ENCODE measurements around the gene CCNI. TPM values are rescaled to one million over a fixed set of nuclear protein-coding genes. Genes with fewer than 3 reads are reported as not detected.

The CCNI gene
- total and polyA plus RNA-seq, 3 donors from 2014 or later: 259 to 288 (median 261) TPM

DNA sequence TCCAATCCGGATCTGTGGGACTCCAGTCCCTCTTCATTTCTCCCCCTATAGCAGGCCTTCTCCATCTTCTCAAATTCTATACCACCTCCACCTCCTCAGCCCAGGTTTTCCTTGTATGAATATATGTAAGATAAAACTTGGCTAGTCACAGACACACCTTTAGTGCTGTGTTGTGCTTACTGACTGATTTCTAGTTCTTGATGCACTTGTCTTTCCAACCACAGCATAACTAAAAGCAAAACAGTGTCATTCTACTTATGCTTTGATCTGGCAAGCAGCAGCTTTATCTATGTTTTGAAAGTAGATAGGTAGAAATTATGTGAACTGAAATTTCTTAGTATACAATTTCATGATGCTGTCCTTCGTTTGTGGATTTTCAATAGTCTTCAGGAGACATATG is 47.5 kb downstream of the CCNI start:
- intact Hi-C loops (cut with DNase I; ENCODE audit: low total_unique reads): no loop called here
- no peaks in the 10 kb centered on the region for H3K27me3 ChIP-seq
- no peak overlapping the region for H3K27ac ChIP-seq
- no peaks in the 10 kb centered on the region for H3K9me3 ChIP-seq
- no peaks in the 10 kb centered on the region for H3K36me3 ChIP-seq (ENCODE audit: low read depth, missing control alignments)
- no peaks in the 10 kb centered on the region for H3K4me1 ChIP-seq
- no peak for DNase-seq
- no peak for TF ChIP-seq POLR2A (IDR thresholded peaks at IDR 0.05)
- TF ChIP-seq, protein P1, sequence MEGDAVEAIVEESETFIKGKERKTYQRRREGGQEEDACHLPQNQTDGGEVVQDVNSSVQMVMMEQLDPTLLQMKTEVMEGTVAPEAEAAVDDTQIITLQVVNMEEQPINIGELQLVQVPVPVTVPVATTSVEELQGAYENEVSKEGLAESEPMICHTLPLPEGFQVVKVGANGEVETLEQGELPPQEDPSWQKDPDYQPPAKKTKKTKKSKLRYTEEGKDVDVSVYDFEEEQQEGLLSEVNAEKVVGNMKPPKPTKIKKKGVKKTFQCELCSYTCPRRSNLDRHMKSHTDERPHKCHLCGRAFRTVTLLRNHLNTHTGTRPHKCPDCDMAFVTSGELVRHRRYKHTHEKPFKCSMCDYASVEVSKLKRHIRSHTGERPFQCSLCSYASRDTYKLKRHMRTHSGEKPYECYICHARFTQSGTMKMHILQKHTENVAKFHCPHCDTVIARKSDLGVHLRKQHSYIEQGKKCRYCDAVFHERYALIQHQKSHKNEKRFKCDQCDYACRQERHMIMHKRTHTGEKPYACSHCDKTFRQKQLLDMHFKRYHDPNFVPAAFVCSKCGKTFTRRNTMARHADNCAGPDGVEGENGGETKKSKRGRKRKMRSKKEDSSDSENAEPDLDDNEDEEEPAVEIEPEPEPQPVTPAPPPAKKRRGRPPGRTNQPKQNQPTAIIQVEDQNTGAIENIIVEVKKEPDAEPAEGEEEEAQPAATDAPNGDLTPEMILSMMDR (IDR thresholded peaks at IDR 0.05): no peak
- WGBS, 2 donors: 84 to 91% methylated on average over 2 of the region's 2 CpGs
- H3K4me3 ChIP-seq: no peak overlapping the region

- TF ChIP-seq, protein P1 (IDR thresholded peaks at IDR 0.05): no peak
- no peak for TF ChIP-seq POLR2A (IDR thresholded peaks at IDR 0.05)
- no peak overlapping the region for H3K4me3 ChIP-seq
- intact Hi-C loops (cut with DNase I; ENCODE audit: low total_unique reads): no loop called here
- H3K27me3 ChIP-seq: no peaks in the 10 kb centered on the region
- peaks cover 4% of the 10 kb centered on the region for H3K4me1 ChIP-seq
- no peak for DNase-seq
- no peaks in the 10 kb centered on the region for H3K9me3 ChIP-seq
- no peaks in the 10 kb centered on the region for H3K36me3 ChIP-seq (ENCODE audit: low read depth, missing control alignments)
- 96 to 97% methylated on average over 4 of the region's 4 CpGs for WGBS, 2 donors
- H3K27ac ChIP-seq: no peak overlapping the region
Observed at GRCh38 chr4:77026322-77026704, 49.5 kb downstream of the CCNI start.

DNA sequence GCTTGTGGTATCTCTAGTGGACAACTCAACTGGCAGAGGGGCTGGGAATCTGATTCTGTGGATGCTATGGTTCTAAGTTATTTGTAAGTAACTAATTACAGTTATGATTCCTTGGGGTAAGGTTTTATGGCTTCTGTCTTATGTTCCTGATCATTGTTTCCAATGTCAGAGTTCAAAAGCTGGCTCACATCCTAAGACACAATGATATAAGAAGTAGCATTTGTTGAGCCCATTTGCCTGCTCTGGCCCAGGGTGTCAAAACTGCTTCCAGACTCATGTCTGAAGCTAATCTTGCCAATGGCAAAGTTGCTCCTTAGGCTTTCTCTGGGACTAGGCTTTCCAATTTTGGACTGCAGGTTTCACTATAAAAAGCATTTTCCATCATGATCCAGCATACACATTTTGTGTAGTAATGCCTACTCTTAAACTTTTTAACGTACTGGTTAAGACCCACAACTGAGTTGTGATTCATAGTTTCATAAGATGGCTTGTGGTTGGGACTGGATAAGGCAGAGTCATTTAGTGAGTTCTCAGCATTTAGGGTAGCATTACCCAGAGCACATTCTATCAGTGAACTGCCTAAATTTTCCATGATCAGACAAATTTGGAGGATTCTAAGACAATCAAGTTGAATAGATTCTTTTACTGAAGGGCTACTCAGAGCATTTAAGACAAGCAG is 50.0 kb downstream of the CCNI start:
- H3K4me3 ChIP-seq: no peak overlapping the region
- WGBS, 2 donors: 88 to 92% methylated on average over 1 of the region's 1 CpG
- intact Hi-C loops (cut with DNase I; ENCODE audit: low total_unique reads): no loop called here
- DNase-seq: no peak
- H3K27me3 ChIP-seq: no peaks in the 10 kb centered on the region
- no peaks in the 10 kb centered on the region for H3K9me3 ChIP-seq
- peaks cover 6% of the 10 kb centered on the region for H3K4me1 ChIP-seq
- no peak overlapping the region for H3K27ac ChIP-seq
- no peaks in the 10 kb centered on the region for H3K36me3 ChIP-seq (ENCODE audit: low read depth, missing control alignments)
- TF ChIP-seq, protein P1 (IDR thresholded peaks at IDR 0.05): no peak

- Histone ChIP-seq H3K36me3 (ENCODE audit: low read depth, missing control alignments) (no peaks in the 10 kb centered on the region), H3K4me1 (peaks cover 6% of the 10 kb centered on the region), H3K27ac (no peak overlapping the region), H3K9me3 (no peaks in the 10 kb centered on the region), H3K4me3 (no peak overlapping the region), H3K27me3 (no peaks in the 10 kb centered on the region)
- DNase-seq: no peak
- intact Hi-C loops (cut with DNase I; ENCODE audit: low total_unique reads): no loop called here
- TF ChIP-seq, protein P1 (IDR thresholded peaks at IDR 0.05): no peak
- TF ChIP-seq POLR2A (IDR thresholded peaks at IDR 0.05): no peak
- 90 to 95% methylated on average over 10 to 11 of the region's 11 CpGs for WGBS, 2 donors
Observed at GRCh38 chr4:77023920-77024319, 51.9 kb downstream of the CCNI start.

DNA sequence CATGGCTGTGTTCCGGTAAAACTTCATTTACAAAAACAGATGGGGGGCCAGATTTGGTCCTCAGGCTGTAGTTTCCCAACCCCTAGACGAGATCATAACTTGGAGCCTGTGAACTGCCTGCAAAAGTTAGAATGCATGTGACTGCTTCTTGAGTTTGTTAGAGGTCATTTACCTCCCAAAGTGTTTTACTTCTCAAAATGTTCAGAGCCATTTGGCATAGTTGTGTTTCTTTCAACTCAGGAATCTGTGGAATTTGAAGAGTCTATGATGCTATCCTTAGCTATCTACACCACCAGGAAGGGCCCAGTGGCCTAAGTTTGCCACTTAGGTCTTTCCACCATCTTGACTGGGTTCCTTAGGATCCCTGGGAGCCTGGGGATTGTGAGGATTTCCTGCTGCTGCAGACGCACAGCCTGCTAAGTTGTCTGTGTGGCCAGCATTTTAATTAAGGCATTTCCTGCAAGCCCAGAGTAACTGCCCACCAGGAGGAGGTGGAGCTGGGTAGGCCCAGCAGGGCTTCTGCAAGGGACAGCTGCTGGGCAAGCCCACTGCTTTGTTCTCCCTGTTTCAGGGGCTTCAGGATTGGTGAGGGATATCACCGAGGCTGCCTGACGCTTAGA is 53.1 kb downstream of the CCNI start:
- no peak for TF ChIP-seq POLR2A (IDR thresholded peaks at IDR 0.05)
- TF ChIP-seq, protein P1 (IDR thresholded peaks at IDR 0.05): no peak
- H3K27ac ChIP-seq: no peak overlapping the region
- WGBS, 2 donors: 54 to 66% methylated on average over 5 of the region's 5 CpGs

More for the DNA sequence above, 53.1 kb downstream of the CCNI start:
- intact Hi-C loops (cut with DNase I; ENCODE audit: low total_unique reads): no loop called here
- DNase-seq: no peak
- H3K9me3 ChIP-seq: no peaks in the 10 kb centered on the region
- H3K4me3 ChIP-seq: no peak overlapping the region
- H3K27me3 ChIP-seq: no peaks in the 10 kb centered on the region
- H3K4me1 ChIP-seq: peaks cover 6% of the 10 kb centered on the region
- H3K36me3 ChIP-seq (ENCODE audit: low read depth, missing control alignments): no peaks in the 10 kb centered on the region

Measured in testis (tissue), 3 donors.